Measurements from ENCODE around the gene FUT7. TPM values are rescaled to one million over a fixed set of nuclear protein-coding genes. Genes with fewer than 3 reads are reported as not detected.

Gene FUT7
- total and polyA plus RNA-seq, 9 of the 15 experiments (the other 6 are each of a cell fraction or from before 2014, with no cell fraction given): not detected

- TF ChIP-seq ZNF174 (CRISPR knock-in tag; IDR thresholded peaks at IDR 0.05): peak; percentile 96; the same call in 1 of the 2 replicates
- no peak for TF ChIP-seq GATA2 (CRISPR knock-in tag; IDR thresholded peaks at IDR 0.05)
- peak; percentile 95 for TF ChIP-seq HINFP (tag; conservative IDR thresholded peaks at IDR 0.05; ENCODE audit: low read depth)
- peak; percentile 95 for TF ChIP-seq ZNF140 (CRISPR knock-in tag; IDR thresholded peaks at IDR 0.05)
- TF ChIP-seq HMG20B (CRISPR knock-in tag; IDR thresholded peaks at IDR 0.05): peak; percentile 84; the same call in 1 of the 2 replicates
- TF ChIP-seq EZH2 (IDR thresholded peaks at IDR 0.05; ENCODE audit: borderline replicate concordance, low read depth, low read length): no peak
- peak; percentile 96 for TF ChIP-seq TCFL5 (CRISPR knock-in tag; conservative IDR thresholded peaks at IDR 0.05)
- peak; percentile 99 for TF ChIP-seq PYGO2 (tag; IDR thresholded peaks at IDR 0.05)
- no peak for TF ChIP-seq HLTF (IDR thresholded peaks at IDR 0.05)
- peak; percentile 85 for TF ChIP-seq ZNF507 (tag; conservative IDR thresholded peaks at IDR 0.05)
- peak; percentile 80 for TF ChIP-seq JUNB (CRISPR knock-in tag; conservative IDR thresholded peaks at IDR 0.05)
- TF ChIP-seq ZNF696 (CRISPR knock-in tag; conservative IDR thresholded peaks at IDR 0.05): 0 out of 2 replicates have a peak, but pooled peaks have one; percentile 74
- no peak for TF ChIP-seq ELK1 (CRISPR knock-in tag; IDR thresholded peaks at IDR 0.05)
- peak; percentile 89 for TF ChIP-seq ETV1 (tag; conservative IDR thresholded peaks at IDR 0.05; ENCODE audit: low read depth)
- TF ChIP-seq LCOR (CRISPR knock-in tag; IDR thresholded peaks at IDR 0.05): 0 out of 2 replicates have a peak, but pooled peaks have one; percentile 67
- TF ChIP-seq PREB (CRISPR knock-in tag; IDR thresholded peaks at IDR 0.05): no peak
- peak; percentile 98 for TF ChIP-seq BACH1 (tag; IDR thresholded peaks at IDR 0.05)
- TF ChIP-seq ZNF41 (CRISPR knock-in tag; conservative IDR thresholded peaks at IDR 0.05): peak; percentile 98
- TF ChIP-seq CREB5 (CRISPR knock-in tag; IDR thresholded peaks at IDR 0.05): peak; percentile 98
- TF ChIP-seq NR2C1 (IDR thresholded peaks at IDR 0.05): no peak
- peak; percentile 97 for TF ChIP-seq NR2C1 (tag; IDR thresholded peaks at IDR 0.05)
- TF ChIP-seq NRF1 (conservative IDR thresholded peaks at IDR 0.05 in 1 of 2, IDR thresholded peaks at IDR 0.05 in 1 of 2): no peak
- TF ChIP-seq, protein P1, sequence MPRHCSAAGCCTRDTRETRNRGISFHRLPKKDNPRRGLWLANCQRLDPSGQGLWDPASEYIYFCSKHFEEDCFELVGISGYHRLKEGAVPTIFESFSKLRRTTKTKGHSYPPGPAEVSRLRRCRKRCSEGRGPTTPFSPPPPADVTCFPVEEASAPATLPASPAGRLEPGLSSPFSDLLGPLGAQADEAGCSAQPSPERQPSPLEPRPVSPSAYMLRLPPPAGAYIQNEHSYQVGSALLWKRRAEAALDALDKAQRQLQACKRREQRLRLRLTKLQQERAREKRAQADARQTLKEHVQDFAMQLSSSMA (CRISPR knock-in tag; IDR thresholded peaks at IDR 0.05): peak; percentile 86
- peak; percentile 99 for TF ChIP-seq BCL6 (CRISPR knock-in tag; IDR thresholded peaks at IDR 0.05)
- 0 out of 2 replicates have a peak, but pooled peaks have one; percentile 58 for TF ChIP-seq ZNF780A (CRISPR knock-in tag; IDR thresholded peaks at IDR 0.05)
Measured at GRCh38 chr9:137074657-137075274, 42.9 kb upstream of the FUT7 start (continued).
